HCT116 (cell line): Measurements from ENCODE around the gene SOX18. TPM values are rescaled to one million over a fixed set of nuclear protein-coding genes. Genes with fewer than 3 reads are reported as not detected.

Experiments
- ATAC-seq: fragments of 200-7000 bp; cut with Tn5 transposase; 2 replicates; pipeline ENCODE4 v1.9.1; 2020; ENCODE audit warnings: mild to moderate bottlenecking, moderate library complexity
- BruUV-seq: library from RNA; stranded (reverse); fragments of 400-500 nt; replicated peaks from 2 replicates; lab custom pipeline; 2021; lab: Mats Ljungman, UMichigan
- CTCF ChIA-PET: fragments of 300-600 bp; sonication (Branson Sonifier 250); formaldehyde crosslinking; loops from one replicate; lab custom pipeline; 2021; ENCODE audit warnings: antibody characterized with exemption; lab: Charles Lee
- POLR2A ChIA-PET: fragments of 300-600, 350-600 bp; sonication (Branson Sonifier 250); formaldehyde crosslinking; loops from one replicate; lab custom pipeline; 2021; ENCODE audit warnings: antibody characterized with exemption; lab: Charles Lee
- RAD21 ChIA-PET, 2 experiments: fragments of 300-600 bp; sonication (Branson Sonifier 250); formaldehyde crosslinking; loops; one replicate each; lab custom pipeline; 2023; ENCODE audit warnings: low total read pairs in 2 of 2; ENCODE audit not compliant: uncharacterized antibody in 2 of 2, unreplicated experiment in 2 of 2, low non-redundant PET in 1 of 2; lab: Charles Lee
- DNase-seq: peaks from one replicate; pipeline ENCODE4 v3.0.0-alpha.2; 2010; ENCODE audit warnings: low read depth, low spot score
- H2AFZ ChIP-seq: fragments of 200-600 bp; shearing (Covaris generic), sonication (generic); 2 replicates; pipeline ENCODE4 v1.6.1; 2017; ENCODE audit warnings: low read depth, mixed run types, mixed read lengths, antibody characterized with exemption, low read length; ENCODE audit not compliant: poor library complexity, severe bottlenecking
- H3K27ac ChIP-seq: 2 replicates; pipeline ENCODE4 v1.5.1; 2012; ENCODE audit warnings: low read depth, low read length
- H3K27me3 ChIP-seq: fragments of 200-600 bp; sonication (generic); 2 replicates; pipeline ENCODE4 v1.6.1; 2016; ENCODE audit warnings: mixed run types, low read length, mixed read lengths; ENCODE audit not compliant: insufficient read depth
- H3K36me3 ChIP-seq, 2 experiments: fragments of 200-500 bp in 1 of 2; fragments of 200-600 bp in 1 of 2; sonication (Bioruptor generic) in 1 of 2; sonication (generic) in 1 of 2; 2 replicates each; pipeline versions ENCODE4 v1.5.1 to v1.6.1; 2014 to 2016; ENCODE audit warnings: low read length in 2 of 2, inconsistent platforms in 1 of 2, mixed read lengths in 1 of 2, mixed run types in 1 of 2; ENCODE audit not compliant: insufficient read depth in 2 of 2, control insufficient read depth in 1 of 2
- H3K4me1 ChIP-seq, 2 experiments: fragments of 200-600 bp in 1 of 2; sonication (generic) in 1 of 2; 2 replicates each; pipeline versions ENCODE4 v1.5.1 to v1.6.1; 2012 to 2017; ENCODE audit warnings: low read length in 2 of 2, inconsistent platforms in 1 of 2, mild to moderate bottlenecking in 1 of 2, mixed read lengths in 1 of 2, mixed run types in 1 of 2, moderate library complexity in 1 of 2; ENCODE audit not compliant: insufficient read depth in 2 of 2, control insufficient read depth in 1 of 2
- H3K4me2 ChIP-seq: fragments of 200-600 bp; sonication (generic); 2 replicates; pipeline ENCODE4 v1.6.1; 2017; ENCODE audit warnings: mixed run types, low read length, mixed read lengths
- H3K4me3 ChIP-seq, 2 experiments: fragments of 200-600 bp in 1 of 2; sonication (generic) in 1 of 2; replicated peaks in 1 of 2; 2 replicates each; pipeline ENCODE4 v1.5.1; 2011 to 2016; ENCODE audit warnings: low read length in 2 of 2, control low read depth in 1 of 2, low read depth in 1 of 2, mild to moderate bottlenecking in 1 of 2, mixed read lengths in 1 of 2, mixed run types in 1 of 2
- H3K79me2 ChIP-seq: fragments of 200-600 bp; sonication (generic); 2 replicates; pipeline ENCODE4 v1.6.1; 2017; ENCODE audit warnings: mild to moderate bottlenecking, mixed run types, low read length, moderate library complexity, mixed read lengths; ENCODE audit not compliant: insufficient read depth
- H3K9ac ChIP-seq: fragments of 200-600 bp; sonication (generic); 2 replicates; pipeline ENCODE4 v1.6.1; 2016; ENCODE audit warnings: low read length, mixed read lengths
- H3K9me2 ChIP-seq: fragments of 200-600 bp; sonication (generic), shearing (Covaris generic); 2 replicates; pipeline ENCODE4 v1.6.1; 2017; ENCODE audit warnings: mixed run types, mild to moderate bottlenecking, moderate library complexity; ENCODE audit not compliant: insufficient read depth
- H3K9me3 ChIP-seq, 2 experiments: fragments of 200-500 bp in 1 of 2; fragments of 200-600 bp in 1 of 2; sonication (Bioruptor generic) in 1 of 2; sonication (generic) in 1 of 2; 2 replicates each; pipeline ENCODE4 v1.6.1; 2014 to 2017; ENCODE audit warnings: low read length in 2 of 2, mixed read lengths in 2 of 2, inconsistent platforms in 1 of 2, low read depth in 1 of 2, mild to moderate bottlenecking in 1 of 2, mixed run types in 1 of 2, moderate library complexity in 1 of 2; ENCODE audit not compliant: control insufficient read depth in 1 of 2, insufficient read depth in 1 of 2
- H4K20me1 ChIP-seq: fragments of 200-600 bp; sonication (generic), shearing (Covaris generic); 2 replicates; pipeline ENCODE4 v1.6.1; 2017; ENCODE audit warnings: mixed run types, mild to moderate bottlenecking, moderate library complexity; ENCODE audit not compliant: insufficient read depth
- CTCF ChIP-seq, 3 experiments: fragments of 200-600 bp in 1 of 3; sonication (generic) in 1 of 3; IDR thresholded peaks in 2 of 3; conservative IDR thresholded peaks in 1 of 3; 2 replicates each; pipeline ENCODE4 v1.5.1; 2012 to 2017; ENCODE audit warnings: low read depth in 2 of 3, low read length in 2 of 3, antibody characterized with exemption in 1 of 3, borderline replicate concordance in 1 of 3, control low read depth in 1 of 3, mild to moderate bottlenecking in 1 of 3, mixed read lengths in 1 of 3, mixed run types in 1 of 3, moderate library complexity in 1 of 3; ENCODE audit not compliant: insufficient read depth in 1 of 3
- FOSL1 ChIP-seq: IDR thresholded peaks from 2 replicates; pipeline ENCODE4 v1.6.1; 2012; ENCODE audit warnings: low read depth
- POLR2A ChIP-seq: IDR thresholded peaks from 2 replicates; pipeline ENCODE4 v1.7.0; 2011; ENCODE audit warnings: borderline replicate concordance; ENCODE audit not compliant: insufficient read depth, insufficient read length; ENCODE audit errors: extremely low read depth
- intact Hi-C: fragments of 100-400 bp; cut with micrococcal nuclease; formaldehyde crosslinking; loops from 2 replicates; pipeline ENCODE4 v1.10.0; 2022
- total RNA-seq: library from RNA; stranded (reverse); gene quantifications from one replicate; pipeline ENCODE4 v1.2.1, GENCODE V29; 2021; ENCODE audit not compliant: unreplicated experiment

SOX18 gene
- total RNA-seq, 1 experiment from 2014 or later = 3.3 TPM

- no peaks in the 10 kb centered on the region for H3K36me3 ChIP-seq
- peak within 1 kb of the TSS; percentile 64 for H3K4me2 ChIP-seq
- ChIA-PET CTCF (interaction anchor here (1.0 to 1.6 kb wide), 3 partner anchors 14 to 37 kb away, joined by 3 to 5 read pairs (median 4); no protein-coding TSS in a partner anchor), RAD21 (interaction anchor here in 1 of 2 experiments (0.6 kb wide), 1 partner anchor 41 kb away, joined by 4 read pairs; no protein-coding TSS in a partner anchor), POLR2A (no interaction called here)
- no peak within 1 kb of the TSS for H3K27ac ChIP-seq
- peaks cover 1% of the 10 kb centered on the region; the same call in 1 of the 2 replicates for H3K79me2 ChIP-seq
- H3K4me3 ChIP-seq = peak within 1 kb of the TSS; percentile 17 to 20; a peak in 1 of 4 replicates
- peaks cover 5 to 9% of the 10 kb centered on the region in 2 experiments; a peak in 2 of 4 replicates for H3K4me1 ChIP-seq
- intact Hi-C loops = no loop called here
- ATAC-seq (no peak), DNase-seq (no peak)
- H3K9ac ChIP-seq = no peak within 1 kb of the TSS
- no TSS peak for BruUV-seq
- H2AFZ ChIP-seq = no peak within 1 kb of the TSS
- no peaks in the 10 kb centered on the region for H3K27me3 ChIP-seq
- no peaks in the 10 kb centered on the region for H4K20me1 ChIP-seq
- H3K9me2 ChIP-seq = no peaks in the 10 kb centered on the region
- peaks cover 6% of the 10 kb centered on the region in 2 experiments; a peak in 2 of 4 replicates for H3K9me3 ChIP-seq
- TF ChIP-seq CTCF (IDR thresholded peaks at IDR 0.05 in 2 of 3, conservative IDR thresholded peaks at IDR 0.05 in 1 of 3; ENCODE audit: borderline replicate concordance in 1 of 3, insufficient read depth in 1 of 3, low read depth in 2 of 3, low read length in 2 of 3) (no peak), POLR2A (no peak), FOSL1 (no peak)
Measured at GRCh38 chr20:64083804-64084684, 34.6 kb upstream of the SOX18 start, which contains the start of gene LKAAEAR1. Gene LKAAEAR1 (minus strand): TSS chr20:64084398. CDS start chr20:64084219, 179 bp downstream.
